PC-3 (cell line): ENCODE measurements around the gene ING2.

Source experiments
- CTCF ChIP-seq: fragments of 300-600 bp; sonication (generic); conservative IDR thresholded peaks from 2 replicates; pipeline ENCODE4 v1.5.1; 2017; ENCODE audit warnings: antibody characterized with exemption, low read depth, mild to moderate bottlenecking, low read length
- EZH2phosphoT487 ChIP-seq: fragments of 300-600 bp; sonication (generic); IDR thresholded peaks from 2 replicates; pipeline ENCODE4 v1.6.1; 2018; ENCODE audit warnings: mild to moderate bottlenecking, antibody characterized with exemption, low read length, borderline replicate concordance

DNA sequence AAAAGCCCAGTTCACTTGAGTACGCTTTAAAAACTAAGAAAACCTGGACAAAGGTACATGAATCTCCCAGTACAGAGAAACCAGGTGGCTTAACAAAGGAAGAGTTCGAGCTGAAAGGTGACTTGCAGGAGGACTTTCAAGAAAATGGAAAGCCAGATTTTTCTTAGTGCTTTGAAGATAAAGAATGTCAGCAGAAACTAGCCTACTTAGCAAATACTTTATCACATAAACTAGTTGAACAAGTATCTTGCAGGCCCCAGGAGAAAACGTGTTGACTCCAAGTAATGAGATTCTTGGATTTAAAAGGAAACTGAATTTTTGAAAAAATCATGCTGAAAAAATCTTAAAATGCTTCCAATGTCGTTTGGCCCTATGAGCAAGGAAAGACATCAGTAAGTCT lies 34.0 kb upstream of the ING2 start:
- no peak for TF ChIP-seq EZH2phosphoT487
- TF ChIP-seq CTCF = no peak
